ENCODE data around the gene NINJ1.

NINJ1 gene

GRCh38 chr9:93096811-93097382, 37.2 kb downstream of the NINJ1 start:
- no peak for TF ChIP-seq CTCF (IDR thresholded peaks at IDR 0.05; ENCODE audit: poor library complexity, severe bottlenecking)
- ATAC-seq (ENCODE audit: low read depth) (no peak), DNase-seq (ENCODE audit: low spot score) (no peak)
- no peaks in the 10 kb centered on the region for H3K27me3 ChIP-seq (ENCODE audit: insufficient read depth, poor library complexity, severe bottlenecking)
- H3K4me3 ChIP-seq (ENCODE audit: severe bottlenecking), result peak overlapping the region; percentile 92
- H3K4me1 ChIP-seq (ENCODE audit: insufficient read depth, poor library complexity, severe bottlenecking), result peaks cover 21% of the 10 kb centered on the region
- H3K9me3 ChIP-seq (ENCODE audit: severe bottlenecking), result no peaks in the 10 kb centered on the region
- peak overlapping the region; percentile 75 for H3K27ac ChIP-seq (ENCODE audit: poor library complexity, severe bottlenecking)
- H3K36me3 ChIP-seq (ENCODE audit: low read depth), result peaks cover 7% of the 10 kb centered on the region; the same call in 1 of the 2 replicates

- Histone ChIP-seq H3K9me3 (ENCODE audit: severe bottlenecking) (no peaks in the 10 kb centered on the region), H3K4me3 (ENCODE audit: severe bottlenecking) (peak within 1 kb of the TSS; percentile 92), H3K27ac (ENCODE audit: poor library complexity, severe bottlenecking) (peak within 1 kb of the TSS; percentile 75), H3K4me1 (ENCODE audit: insufficient read depth, poor library complexity, severe bottlenecking) (peaks cover 21% of the 10 kb centered on the region), H3K27me3 (ENCODE audit: insufficient read depth, poor library complexity, severe bottlenecking) (no peaks in the 10 kb centered on the region), H3K36me3 (ENCODE audit: low read depth) (peaks cover 7% of the 10 kb centered on the region; the same call in 1 of the 2 replicates)
- DNase-seq (ENCODE audit: low spot score) (peak; percentile 67), ATAC-seq (ENCODE audit: low read depth) (peak; percentile 26; the same call in 2 of the 3 replicates)
- TF ChIP-seq CTCF (IDR thresholded peaks at IDR 0.05; ENCODE audit: poor library complexity, severe bottlenecking), result no peak
Measured at GRCh38 chr9:93096131-93096802, 37.8 kb downstream of the NINJ1 start, which contains the start of gene CARD19. CARD19 (plus strand) TSS chr9:93096217; CDS start chr9:93096346, 129 bp downstream.

GRCh38 chr9:93095205-93096130, 38.6 kb downstream of the NINJ1 start:
- Histone ChIP-seq H3K27ac (ENCODE audit: poor library complexity, severe bottlenecking) (peak overlapping the region; percentile 75), H3K4me1 (ENCODE audit: insufficient read depth, poor library complexity, severe bottlenecking) (peaks cover 21% of the 10 kb centered on the region), H3K36me3 (ENCODE audit: low read depth) (peaks cover 1% of the 10 kb centered on the region; the same call in 1 of the 2 replicates), H3K27me3 (ENCODE audit: insufficient read depth, poor library complexity, severe bottlenecking) (no peaks in the 10 kb centered on the region), H3K4me3 (ENCODE audit: severe bottlenecking) (peak overlapping the region; percentile 92), H3K9me3 (ENCODE audit: severe bottlenecking) (no peaks in the 10 kb centered on the region)
- ATAC-seq (ENCODE audit: low read depth), result peak; percentile 80
- peak; percentile 99 for DNase-seq (ENCODE audit: low spot score)
- TF ChIP-seq CTCF (IDR thresholded peaks at IDR 0.05; ENCODE audit: poor library complexity, severe bottlenecking), result no peak

GRCh38 chr9:93094658-93095204, 39.3 kb downstream of the NINJ1 start:
- Histone ChIP-seq H3K27ac (ENCODE audit: poor library complexity, severe bottlenecking) (peak overlapping the region; percentile 59), H3K9me3 (ENCODE audit: severe bottlenecking) (no peaks in the 10 kb centered on the region), H3K36me3 (ENCODE audit: low read depth) (no peaks in the 10 kb centered on the region), H3K27me3 (ENCODE audit: insufficient read depth, poor library complexity, severe bottlenecking) (no peaks in the 10 kb centered on the region), H3K4me3 (ENCODE audit: severe bottlenecking) (peak overlapping the region; percentile 21), H3K4me1 (ENCODE audit: insufficient read depth, poor library complexity, severe bottlenecking) (peaks cover 21% of the 10 kb centered on the region)
- ATAC-seq (ENCODE audit: low read depth), result no peak
- TF ChIP-seq CTCF (IDR thresholded peaks at IDR 0.05; ENCODE audit: poor library complexity, severe bottlenecking), result no peak
- DNase-seq (ENCODE audit: low spot score), result peak; percentile 46
